ENCODE results near the gene DNAAF6. TPM values are rescaled to one million over a fixed set of nuclear protein-coding genes. Genes with fewer than 3 reads are reported as not detected.

The DNAAF6 gene
- total and polyA plus RNA-seq, 4 donors: not detected

GRCh38 chrX:107168712-107169111, 37.7 kb upstream of the DNAAF6 start:
- Histone ChIP-seq H3K9ac (ENCODE audit: low read depth in 1 of 2, low read length in 2 of 2) (no peak overlapping the region), H3K4me3 (ENCODE audit: low read depth in 1 of 3, low read length in 3 of 3) (no peak overlapping the region), H3K36me3 (ENCODE audit: control insufficient read depth in 4 of 4, insufficient read depth in 3 of 4, low read depth in 1 of 4, low read length in 3 of 4) (no peaks in the 10 kb centered on the region), H3K4me1 (ENCODE audit: control insufficient read depth in 4 of 4, insufficient read depth in 4 of 4, low read length in 3 of 4) (no peaks in the 10 kb centered on the region), H3K27me3 (ENCODE audit: control insufficient read depth in 4 of 4, insufficient read depth in 4 of 4, low read length in 3 of 4) (no peaks in the 10 kb centered on the region), H3K9me3 (ENCODE audit: control insufficient read depth in 4 of 4, low read length in 3 of 4) (no peaks in the 10 kb centered on the region), H3K27ac (ENCODE audit: low read depth in 1 of 2, low read length in 2 of 2) (no peak overlapping the region)
- 85% methylated on average over 1 of the region's 1 CpG for WGBS
- no peak for DNase-seq (ENCODE audit: low spot score)
- TF ChIP-seq JUND (IDR thresholded peaks at IDR 0.05): no peak
- TF ChIP-seq FOXA2 (IDR thresholded peaks at IDR 0.05): no peak
- TF ChIP-seq SP1 (IDR thresholded peaks at IDR 0.05): no peak
- no peak for TF ChIP-seq YY1 (IDR thresholded peaks at IDR 0.05)
- TF ChIP-seq NR2F2 (IDR thresholded peaks at IDR 0.05): no peak

GRCh38 chrX:107171369-107172102, 34.9 kb upstream of the DNAAF6 start:
- Histone ChIP-seq H3K4me1 (ENCODE audit: control insufficient read depth in 4 of 4, insufficient read depth in 4 of 4, low read length in 3 of 4) (no peaks in the 10 kb centered on the region), H3K9ac (ENCODE audit: low read depth in 1 of 2, low read length in 2 of 2) (no peak overlapping the region), H3K27ac (ENCODE audit: low read depth in 1 of 2, low read length in 2 of 2) (no peak overlapping the region), H3K27me3 (ENCODE audit: control insufficient read depth in 4 of 4, insufficient read depth in 4 of 4, low read length in 3 of 4) (no peaks in the 10 kb centered on the region), H3K36me3 (ENCODE audit: control insufficient read depth in 4 of 4, insufficient read depth in 3 of 4, low read depth in 1 of 4, low read length in 3 of 4) (no peaks in the 10 kb centered on the region), H3K4me3 (ENCODE audit: low read depth in 1 of 3, low read length in 3 of 3) (no peak overlapping the region), H3K9me3 (ENCODE audit: control insufficient read depth in 4 of 4, low read length in 3 of 4) (no peaks in the 10 kb centered on the region)
- DNase-seq (ENCODE audit: low spot score): no peak
- TF ChIP-seq JUND (IDR thresholded peaks at IDR 0.05) (no peak), ZBTB33 (IDR thresholded peaks at IDR 0.05) (no peak), HNF4G (IDR thresholded peaks at IDR 0.05) (no peak), EGR1 (IDR thresholded peaks at IDR 0.05; ENCODE audit: low read depth in 2 of 2) (no peak), RAD21 (IDR thresholded peaks at IDR 0.05) (no peak), YY1 (IDR thresholded peaks at IDR 0.05) (no peak), NR2F2 (IDR thresholded peaks at IDR 0.05) (no peak), CTCF (IDR thresholded peaks at IDR 0.05; ENCODE audit: low read depth, low read length, missing input control) (no peak), MAX (IDR thresholded peaks at IDR 0.05) (no peak), SP1 (IDR thresholded peaks at IDR 0.05) (no peak), REST (IDR thresholded peaks at IDR 0.05) (no peak), FOXA2 (IDR thresholded peaks at IDR 0.05) (no peak), TAF1 (conservative IDR thresholded peaks at IDR 0.05) (no peak), FOXA1 (IDR thresholded peaks at IDR 0.05) (no peak), GABPA (IDR thresholded peaks at IDR 0.05 in 1 of 2, conservative IDR thresholded peaks at IDR 0.05 in 1 of 2) (no peak), HNF4A (conservative IDR thresholded peaks at IDR 0.05) (no peak)
